Mesothelial cell of epicardium (in vitro differentiated cells): Measurements from ENCODE around the gene ZNF800. TPM values are rescaled to one million over a fixed set of nuclear protein-coding genes. Genes with fewer than 3 reads are reported as not detected.

Experiments
- DNase-seq, 2 experiments: peaks; one replicate each; pipeline ENCODE4 v3.0.0; 2021; ENCODE audit warnings: low spot score in 2 of 2; ENCODE audit not compliant: unreplicated experiment in 2 of 2
- H3K27ac Mint-ChIP-seq: 2 replicates; pipeline ENCODE4 v1.8.0; 2021; ENCODE audit warnings: mixed read lengths
- H3K27me3 Mint-ChIP-seq: 2 replicates; pipeline ENCODE4 v1.8.0; 2021; ENCODE audit warnings: low read depth, mixed read lengths
- H3K36me3 Mint-ChIP-seq: 2 replicates; pipeline ENCODE4 v1.8.0; 2021; ENCODE audit warnings: mixed read lengths
- H3K4me1 Mint-ChIP-seq: 2 replicates; pipeline ENCODE4 v1.8.0; 2021; ENCODE audit warnings: mixed read lengths
- H3K4me3 Mint-ChIP-seq: 2 replicates; pipeline ENCODE4 v1.8.0; 2021; ENCODE audit warnings: mild to moderate bottlenecking, moderate library complexity, mixed read lengths
- H3K9me3 Mint-ChIP-seq: 2 replicates; pipeline ENCODE4 v1.8.0; 2021; ENCODE audit warnings: mixed read lengths
- total RNA-seq: library from RNA; stranded (reverse); gene quantifications from 3 replicates; pipeline ENCODE4 v1.2.1, GENCODE V29; 2021
- TF ChIP-seq, protein P1 (sequence below): fragments of 200-600 bp; sonication (generic); IDR thresholded peaks from one replicate; pipeline ENCODE4 v1.5.0; 2021; ENCODE audit warnings: antibody characterized with exemption; ENCODE audit not compliant: unreplicated experiment

Gene ZNF800
- total RNA-seq, 1 donor from 2014 or later: 24.8 TPM

DNA sequence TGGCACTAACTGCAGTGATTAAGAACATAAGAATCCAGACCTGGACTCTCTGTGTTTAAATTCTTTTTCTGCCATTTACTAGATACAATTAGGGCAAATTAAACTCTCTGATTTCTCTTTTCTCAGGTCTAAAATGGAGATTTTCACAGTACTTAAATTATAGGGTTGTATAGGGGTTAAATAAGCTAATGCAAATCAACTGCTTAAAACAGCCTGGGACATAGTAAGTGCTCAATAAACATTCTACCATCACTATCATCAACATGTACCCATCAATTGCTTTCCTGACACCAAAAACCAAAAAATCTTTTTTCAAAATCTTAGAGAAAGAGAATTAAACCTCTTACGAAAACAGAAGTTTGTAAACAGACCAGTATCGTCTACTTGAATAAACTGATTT lies 4.5 kb downstream of the ZNF800 start:
- Mint-ChIP-seq H3K9me3 (no peaks in the 10 kb centered on the region), H3K4me1 (peaks cover 11% of the 10 kb centered on the region), H3K27me3 (no peaks in the 10 kb centered on the region), H3K27ac (no peak overlapping the region), H3K36me3 (peaks cover 11% of the 10 kb centered on the region), H3K4me3 (no peak overlapping the region)
- TF ChIP-seq, protein P1, sequence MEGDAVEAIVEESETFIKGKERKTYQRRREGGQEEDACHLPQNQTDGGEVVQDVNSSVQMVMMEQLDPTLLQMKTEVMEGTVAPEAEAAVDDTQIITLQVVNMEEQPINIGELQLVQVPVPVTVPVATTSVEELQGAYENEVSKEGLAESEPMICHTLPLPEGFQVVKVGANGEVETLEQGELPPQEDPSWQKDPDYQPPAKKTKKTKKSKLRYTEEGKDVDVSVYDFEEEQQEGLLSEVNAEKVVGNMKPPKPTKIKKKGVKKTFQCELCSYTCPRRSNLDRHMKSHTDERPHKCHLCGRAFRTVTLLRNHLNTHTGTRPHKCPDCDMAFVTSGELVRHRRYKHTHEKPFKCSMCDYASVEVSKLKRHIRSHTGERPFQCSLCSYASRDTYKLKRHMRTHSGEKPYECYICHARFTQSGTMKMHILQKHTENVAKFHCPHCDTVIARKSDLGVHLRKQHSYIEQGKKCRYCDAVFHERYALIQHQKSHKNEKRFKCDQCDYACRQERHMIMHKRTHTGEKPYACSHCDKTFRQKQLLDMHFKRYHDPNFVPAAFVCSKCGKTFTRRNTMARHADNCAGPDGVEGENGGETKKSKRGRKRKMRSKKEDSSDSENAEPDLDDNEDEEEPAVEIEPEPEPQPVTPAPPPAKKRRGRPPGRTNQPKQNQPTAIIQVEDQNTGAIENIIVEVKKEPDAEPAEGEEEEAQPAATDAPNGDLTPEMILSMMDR: no peak
- DNase-seq: no peak

- H3K9me3 Mint-ChIP-seq: no peaks in the 10 kb centered on the region
These were observed 9.2 kb downstream of the ZNF800 start for GRCh38 chr7:127383123-127383835.

DNA sequence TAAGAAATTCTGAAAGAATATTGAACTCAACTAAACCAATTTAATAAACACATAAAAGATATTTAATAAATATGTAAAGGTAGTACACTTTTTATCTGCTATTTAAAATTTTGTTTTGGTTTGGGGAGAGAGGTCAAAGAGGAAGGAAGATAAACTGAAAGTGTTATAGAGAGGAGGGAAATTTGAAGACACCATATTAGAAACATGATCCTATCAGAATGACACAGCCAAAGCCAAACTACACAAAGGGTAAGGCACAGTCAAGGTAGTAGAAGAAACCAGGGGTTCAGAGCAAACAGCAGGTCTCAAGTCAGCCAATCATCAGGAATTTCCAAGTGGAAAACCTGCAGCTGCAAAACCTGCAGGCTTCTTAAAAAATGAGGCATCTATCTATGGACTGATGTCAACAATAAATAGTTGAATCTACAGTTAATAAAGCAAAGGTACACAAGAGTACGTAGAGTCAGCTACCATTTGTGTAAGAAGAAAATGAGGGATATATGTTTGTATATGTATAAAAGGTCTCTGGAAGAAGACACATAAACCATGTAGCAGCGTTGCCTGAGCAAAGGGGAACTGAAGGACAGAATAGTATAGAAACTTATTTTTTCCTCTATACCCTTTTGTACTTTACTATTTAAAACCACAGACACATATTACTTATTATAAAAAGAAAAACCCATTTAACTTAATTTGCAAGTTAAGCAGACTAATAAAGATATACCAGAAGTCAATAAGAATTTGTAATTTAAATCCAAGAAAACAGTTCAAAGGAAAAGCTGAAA lies 10.0 kb downstream of the ZNF800 start:
- Mint-ChIP-seq H3K27me3 (no peaks in the 10 kb centered on the region), H3K4me1 (no peaks in the 10 kb centered on the region), H3K36me3 (peaks cover 6% of the 10 kb centered on the region), H3K27ac (no peak overlapping the region), H3K9me3 (no peaks in the 10 kb centered on the region), H3K4me3 (no peak overlapping the region)
- TF ChIP-seq, protein P1: no peak
- no peak for DNase-seq

More at GRCh38 chr7:127383123-127383835, 9.2 kb downstream of the ZNF800 start:
- Mint-ChIP-seq H3K4me3 (no peak overlapping the region), H3K4me1 (no peaks in the 10 kb centered on the region), H3K27ac (no peak overlapping the region), H3K27me3 (no peaks in the 10 kb centered on the region), H3K36me3 (peaks cover 9% of the 10 kb centered on the region)
- DNase-seq: no peak
- TF ChIP-seq, protein P1: no peak

DNA sequence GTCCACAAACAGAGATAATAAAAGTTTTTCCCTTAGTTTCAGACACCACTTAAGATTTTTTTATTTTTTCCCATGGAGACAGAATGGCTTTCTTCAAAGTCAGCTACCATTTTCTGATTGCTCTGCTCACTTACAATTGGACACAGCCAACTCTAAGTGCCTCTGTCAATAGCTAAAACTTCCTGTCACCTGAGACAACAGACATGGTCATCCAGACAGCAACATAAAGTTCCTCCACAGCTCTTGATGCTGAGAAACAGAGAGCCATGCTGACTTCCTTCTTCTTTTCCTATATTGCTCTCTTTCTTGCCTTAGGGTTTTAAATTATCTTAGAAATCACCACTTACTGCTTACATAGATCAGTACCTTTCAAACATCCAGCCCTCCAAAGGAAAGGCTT lies 12.0 kb downstream of the ZNF800 start:
- Mint-ChIP-seq H3K9me3 (no peaks in the 10 kb centered on the region), H3K27ac (peak overlapping the region; percentile 32), H3K4me1 (no peaks in the 10 kb centered on the region), H3K36me3 (peaks cover 6% of the 10 kb centered on the region), H3K27me3 (no peaks in the 10 kb centered on the region), H3K4me3 (no peak overlapping the region)
- no peak for DNase-seq
- TF ChIP-seq, protein P1: no peak

- Mint-ChIP-seq H3K9me3 (no peaks in the 10 kb centered on the region), H3K4me3 (no peak overlapping the region), H3K4me1 (no peaks in the 10 kb centered on the region), H3K27ac (no peak overlapping the region), H3K36me3 (peaks cover 6% of the 10 kb centered on the region), H3K27me3 (no peaks in the 10 kb centered on the region)
- TF ChIP-seq, protein P1: no peak
- no peak for DNase-seq
These were observed 12.9 kb downstream of the ZNF800 start for GRCh38 chr7:127379642-127380041.
